K562 (cell line): ENCODE data around the gene ADIPOR2. TPM values are rescaled to one million over a fixed set of nuclear protein-coding genes. Genes with fewer than 3 reads are reported as not detected.
A peak's percentile ranks its signal among the peaks of the same experiment; 100 is the strongest.

ENCODE experiments used
- ATAC-seq: fragments of 200-7000 bp; cut with Tn5 transposase; 3 replicates; pipeline ENCODE4 v1.9.1; 2020; ENCODE audit warnings: moderate library complexity
- BruUV-seq: library from RNA; stranded (reverse); fragments of 400-500 nt; replicated peaks from 2 replicates; lab custom pipeline; 2021; lab: Mats Ljungman, UMichigan
- CTCF ChIA-PET: fragments of 300-600 bp; formaldehyde crosslinking; extraction: SDS; loops from one replicate; lab custom pipeline; 2021; ENCODE audit warnings: low intra/inter-chr PET ratio; lab: Yijun Ruan, JAX
- POLR2A ChIA-PET: fragments of 300-600, 350-650 bp; sonication (Branson Sonifier 250); formaldehyde crosslinking; extraction: SDS; loops from one replicate; lab custom pipeline; 2021; ENCODE audit warnings: antibody characterized with exemption, inconsistent platforms; lab: Yijun Ruan, JAX
- DNase-seq, 4 experiments: peaks; one replicate each; pipeline versions ENCODE4 v3.0.0 to v3.0.0-alpha.2; 2011 to 2018; ENCODE audit warnings: low spot score in 3 of 4, mixed read lengths in 3 of 4; ENCODE audit errors: extremely low read depth in 1 of 4
- FAIRE-seq: peaks from 2 replicates; lab custom pipeline; 2011; peaks lifted over from hg19 to GRCh38; lab: Jason Lieb, UNC
- H2AFZ ChIP-seq: 2 replicates; pipeline ENCODE4 v1.6.0; 2011; ENCODE audit warnings: low read depth, low read length, control low read depth, inconsistent platforms
- H3K27ac ChIP-seq: fragments of 200-600 bp; 3 replicates; pipeline ENCODE4 v1.8.0; 2011; ENCODE audit warnings: low read depth, mild to moderate bottlenecking, control low read depth, inconsistent platforms, low read length, moderate library complexity, mixed read lengths; ENCODE audit errors: extremely low read depth
- H3K27me3 ChIP-seq, 2 experiments: fragments of 300-600 bp in 1 of 2; 2 replicates in 1 of 2; 3 replicates in 1 of 2; pipeline versions ENCODE4 v1.6.0 to v1.8.0; 2011; ENCODE audit warnings: inconsistent platforms in 2 of 2, low read length in 2 of 2, mild to moderate bottlenecking in 1 of 2, mixed read lengths in 1 of 2, moderate library complexity in 1 of 2; ENCODE audit not compliant: control insufficient read depth in 2 of 2, insufficient read depth in 2 of 2
- H3K36me3 ChIP-seq: fragments of 300-600 bp; 3 replicates; pipeline ENCODE4 v1.8.0; 2011; ENCODE audit warnings: mild to moderate bottlenecking, low read length, inconsistent platforms; ENCODE audit not compliant: control insufficient read depth, insufficient read depth
- H3K4me1 ChIP-seq, 2 experiments: fragments of 200-600 bp in 1 of 2; replicated peaks in 1 of 2; 2 replicates in 1 of 2; 3 replicates in 1 of 2; pipeline versions ENCODE4 v1.5.1 to v1.8.0; 2011; ENCODE audit warnings: inconsistent platforms in 2 of 2, low read length in 2 of 2, mild to moderate bottlenecking in 1 of 2, mixed read lengths in 1 of 2, moderate library complexity in 1 of 2; ENCODE audit not compliant: control insufficient read depth in 2 of 2, insufficient read depth in 2 of 2
- H3K4me2 ChIP-seq: 2 replicates; pipeline ENCODE4 v1.6.1; 2011; ENCODE audit warnings: low read length, control low read depth, inconsistent platforms, mixed read lengths; ENCODE audit not compliant: insufficient read depth
- H3K4me3 ChIP-seq: fragments of 200-600 bp; sonication (generic), shearing (Covaris generic); 2 replicates; pipeline ENCODE4 v1.5.1; 2016; ENCODE audit warnings: control low read depth, inconsistent platforms
- H3K79me2 ChIP-seq: fragments of 200-600 bp; 3 replicates; pipeline ENCODE4 v1.8.0; 2011; ENCODE audit warnings: low read length, inconsistent platforms; ENCODE audit not compliant: control insufficient read depth, insufficient read depth
- H3K9ac ChIP-seq, 2 experiments: 2 replicates each; pipeline versions ENCODE4 v1.6.0 to v1.6.1; 2011; ENCODE audit warnings: low read depth in 2 of 2, low read length in 2 of 2, control low read depth in 1 of 2, inconsistent platforms in 1 of 2, mild to moderate bottlenecking in 1 of 2, mixed read lengths in 1 of 2; ENCODE audit not compliant: insufficient read depth in 1 of 2
- H3K9me1 ChIP-seq: one replicate; pipeline ENCODE4 v1.6.0; 2011; ENCODE audit warnings: inconsistent platforms, mild to moderate bottlenecking, low read length, moderate library complexity; ENCODE audit not compliant: control insufficient read depth, insufficient read depth
- H3K9me3 ChIP-seq: replicated peaks from 2 replicates; pipeline ENCODE4 v1.5.1; 2011; ENCODE audit warnings: low read depth, low read length, inconsistent platforms; ENCODE audit not compliant: control insufficient read depth, insufficient read depth
- H4K20me1 ChIP-seq: replicated peaks from 2 replicates; pipeline ENCODE4 v1.6.1; 2011; ENCODE audit warnings: low read length, inconsistent platforms, mixed read lengths; ENCODE audit not compliant: control insufficient read depth, insufficient read depth
- BCL6 ChIP-seq: fragments of 250-450 bp; sonication (Bioruptor Pico); IDR thresholded peaks from 2 replicates; pipeline ENCODE4 v1.4.0; 2020
- BCOR ChIP-seq: fragments of 450-650 bp; IDR thresholded peaks from 2 replicates; pipeline ENCODE4 v1.6.1; 2016
- BHLHE40 ChIP-seq: IDR thresholded peaks from 2 replicates; pipeline ENCODE4 v1.6.1; 2011; ENCODE audit warnings: low read length, improper control_type of control experiment
- CBFA2T2 ChIP-seq: fragments of 450-650 bp; conservative IDR thresholded peaks from 2 replicates; pipeline ENCODE4 v1.6.1; 2017; ENCODE audit warnings: mild to moderate bottlenecking
- E2F6 ChIP-seq, 2 experiments: IDR thresholded peaks; 2 replicates each; pipeline ENCODE4 v1.6.1; 2011; ENCODE audit warnings: borderline replicate concordance in 1 of 2, control low read depth in 1 of 2, low read depth in 1 of 2, low read length in 1 of 2, mild to moderate bottlenecking in 1 of 2, mixed read lengths in 1 of 2, moderate library complexity in 1 of 2; ENCODE audit not compliant: insufficient read depth in 1 of 2, insufficient read length in 1 of 2, poor library complexity in 1 of 2, severe bottlenecking in 1 of 2; ENCODE audit errors: extremely low read depth in 1 of 2
- SRSF3 ChIP-seq: fragments of 200-400 bp; formaldehyde crosslinking; IDR thresholded peaks from 2 replicates; pipeline ENCODE4 v1.6.1; 2016; ENCODE audit warnings: mild to moderate bottlenecking, low read length, moderate library complexity; ENCODE audit not compliant: insufficient read depth
- WGBS: fragments of 100-300 bp; shearing (Covaris generic); methylation state at CpG from one replicate; pipeline ENCODE4 v1.1.6; 2016; ENCODE audit warnings: low coverage, mixed read lengths; ENCODE audit not compliant: insufficient coverage; ENCODE audit errors: missing lambda C conversion rate; 5-methylcytosine and 5-hydroxymethylcytosine counted together
- in situ Hi-C: fragments of 300-500 bp; cut with MboI; formaldehyde crosslinking; loops from 4 replicates; pipeline ENCODE4 v1.15.0; 2018; ENCODE audit warnings: inconsistent platforms, mixed read lengths
- intact Hi-C: fragments of 100-400 bp; cut with micrococcal nuclease; formaldehyde crosslinking; loops from 2 replicates; pipeline ENCODE4 v1.14.2; 2022
- polyA plus RNA-seq, 8 experiments: library from polyadenylated mRNA; depleted of rRNA in 4 of 8; stranded (reverse) in 5 of 8; unstranded in 3 of 8; fragments of >200 nt; fragmentation: Nextera tagmentation in 2 of 8; fragmentation: Illumina TruSeq in 1 of 8; extraction: Ambion mirVana in 2 of 8; extraction: Trizol in 1 of 8; gene quantifications; 2 replicates each; pipeline versions ENCODE4 v1.2.1 to v1.2.3, GENCODE V29; 2011 to 2014; ENCODE audit warnings: inconsistent platforms in 1 of 8, missing spikeins in 1 of 8
- total RNA-seq, 7 experiments: library from RNA; depleted of rRNA in 6 of 7; stranded (reverse); fragments of >200 nt in 6 of 7; fragmentation: Illumina TruSeq in 2 of 7; extraction: Trizol in 2 of 7; gene quantifications; 2 replicates each; pipeline versions ENCODE4 v1.2.1 to v1.2.3, GENCODE V29; 2011 to 2021; ENCODE audit warnings: low replicate concordance in 1 of 7
- TF ChIP-seq, protein P1 (sequence below), 2 experiments: fragments of 450-650 bp; conservative IDR thresholded peaks; 2 replicates each; pipeline ENCODE4 v1.6.1; 2017; ENCODE audit warnings: mild to moderate bottlenecking in 2 of 2, moderate library complexity in 2 of 2

ADIPOR2 gene
- total and polyA plus RNA-seq, 9 of the 15 experiments (the other 6 are each of a cell fraction or from before 2014, with no cell fraction given) = 10.9 to 63.5 (median 46.0) TPM

DNA sequence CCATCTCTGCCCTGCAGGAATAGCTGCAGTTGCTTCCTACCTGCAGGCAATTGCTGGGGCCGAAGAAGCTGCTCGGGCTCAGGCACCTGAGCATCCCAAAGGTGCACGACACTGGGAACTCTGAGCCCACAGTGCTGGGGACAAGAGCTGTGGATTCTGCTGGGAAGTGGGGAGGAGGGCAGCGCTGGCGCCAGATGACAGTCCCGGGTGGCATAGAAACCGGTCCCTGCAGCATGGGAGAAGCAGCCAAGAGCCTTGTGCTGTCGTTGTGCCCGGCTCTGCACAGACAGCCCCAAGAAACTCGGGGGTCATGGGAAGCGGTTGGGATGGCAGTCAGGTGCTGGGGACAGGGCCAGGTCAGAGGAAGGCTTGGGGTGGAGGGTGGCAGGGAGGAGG is 130.0 kb downstream of the ADIPOR2 start:
- no peaks in the 10 kb centered on the region for H3K9me1 ChIP-seq
- no peak overlapping the region for H2AFZ ChIP-seq
- FAIRE-seq (no peak), ATAC-seq (no peak)
- ChIA-PET POLR2A (interaction anchor here (0.5 kb wide), 1 partner anchor 14 kb away, joined by 3 read pairs; no protein-coding TSS in a partner anchor), CTCF (no interaction called here)
- no peak overlapping the region for H3K9ac ChIP-seq
- BruUV-seq = no TSS peak
- 5% methylated on average over 10 of the region's 11 CpGs for WGBS
- in situ Hi-C loops = no loop called here
- peaks cover 6% of the 10 kb centered on the region; the same call in 1 of the 2 replicates for H4K20me1 ChIP-seq
- no peaks in the 10 kb centered on the region for H3K79me2 ChIP-seq
- H3K36me3 ChIP-seq = no peaks in the 10 kb centered on the region
- no peak for TF ChIP-seq SRSF3
- TF ChIP-seq BCOR = no peak
- TF ChIP-seq, all 486 proteins: peak for 0
- Histone ChIP-seq H3K4me3 (no peak overlapping the region), H3K4me1 (peaks cover 0 to 6% of the 10 kb centered on the region in 2 experiments; a peak in 3 of 5 replicates), H3K27ac (no peak overlapping the region), H3K27me3 (peaks cover 37 to 84% of the 10 kb centered on the region in 2 experiments; a peak in 4 of 5 replicates), H3K9me3 (no peaks in the 10 kb centered on the region), H3K4me2 (no peak overlapping the region)
- DNase-seq = no peak
- intact Hi-C loops = no loop called here

- intact Hi-C loops = no loop called here
Observed at GRCh38 chr12:1821805-1822204, 130.9 kb downstream of the ADIPOR2 start.

More at GRCh38 chr12:1821805-1822204, 130.9 kb downstream of the ADIPOR2 start:
- Histone ChIP-seq H3K4me3 (no peak overlapping the region), H3K4me2 (no peak overlapping the region), H4K20me1 (peaks cover 6% of the 10 kb centered on the region; the same call in 1 of the 2 replicates), H3K27ac (no peak overlapping the region), H3K36me3 (no peaks in the 10 kb centered on the region), H3K79me2 (no peaks in the 10 kb centered on the region), H3K9me3 (no peaks in the 10 kb centered on the region), H3K9me1 (no peaks in the 10 kb centered on the region), H3K9ac (no peak overlapping the region), H2AFZ (no peak overlapping the region), H3K27me3 (peaks cover 29 to 78% of the 10 kb centered on the region in 2 experiments; a peak in 4 of 5 replicates), H3K4me1 (peaks cover 0 to 10% of the 10 kb centered on the region in 2 experiments; a peak in 3 of 5 replicates)
- DNase-seq (peak in 2 of 4 experiments; percentile 12 to 16), FAIRE-seq (no peak), ATAC-seq (no peak)
- in situ Hi-C loops = no loop called here
- CTCF ChIA-PET = no interaction called here
- WGBS = 4% methylated on average over 4 of the region's 12 CpGs
- POLR2A ChIA-PET = no interaction called here
- BruUV-seq = no TSS peak
- TF ChIP-seq BCL6 = no peak
- TF ChIP-seq BHLHE40 = 0 out of 2 replicates have a peak, but pooled peaks have one; percentile 7
- TF ChIP-seq, protein P1, sequence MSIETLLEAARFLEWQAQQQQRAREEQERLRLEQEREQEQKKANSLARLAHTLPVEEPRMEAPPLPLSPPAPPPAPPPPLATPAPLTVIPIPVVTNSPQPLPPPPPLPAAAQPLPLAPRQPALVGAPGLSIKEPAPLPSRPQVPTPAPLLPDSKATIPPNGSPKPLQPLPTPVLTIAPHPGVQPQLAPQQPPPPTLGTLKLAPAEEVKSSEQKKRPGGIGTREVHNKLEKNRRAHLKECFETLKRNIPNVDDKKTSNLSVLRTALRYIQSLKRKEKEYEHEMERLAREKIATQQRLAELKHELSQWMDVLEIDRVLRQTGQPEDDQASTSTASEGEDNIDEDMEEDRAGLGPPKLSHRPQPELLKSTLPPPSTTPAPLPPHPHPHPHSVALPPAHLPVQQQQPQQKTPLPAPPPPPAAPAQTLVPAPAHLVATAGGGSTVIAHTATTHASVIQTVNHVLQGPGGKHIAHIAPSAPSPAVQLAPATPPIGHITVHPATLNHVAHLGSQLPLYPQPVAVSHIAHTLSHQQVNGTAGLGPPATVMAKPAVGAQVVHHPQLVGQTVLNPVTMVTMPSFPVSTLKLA (conservative IDR thresholded peaks at IDR 0.05) = peak; percentile 15 to 42; a peak in 2 of 4 replicates
- TF ChIP-seq CBFA2T2 = no peak
- TF ChIP-seq E2F6 (IDR thresholded peaks at IDR 0.05; ENCODE audit: borderline replicate concordance in 1 of 2, extremely low read depth in 1 of 2, insufficient read depth in 1 of 2, insufficient read length in 1 of 2, low read depth in 1 of 2, low read length in 1 of 2, poor library complexity in 1 of 2, severe bottlenecking in 1 of 2) = peak in 1 of 2 experiments; percentile 25
